A673 (cell line): ENCODE data around the gene BSN. TPM values are rescaled to one million over a fixed set of nuclear protein-coding genes. Genes with fewer than 3 reads are reported as not detected.

Experiments
- BruUV-seq: library from RNA; stranded (reverse); fragments of 400-500 nt; replicated peaks from 2 replicates; lab custom pipeline; 2021; lab: Mats Ljungman, UMichigan
- CTCF ChIA-PET: fragments of 300-600 bp; sonication (Branson Sonifier 250); formaldehyde crosslinking; loops from one replicate; lab custom pipeline; 2022; ENCODE audit warnings: antibody characterized with exemption; lab: Charles Lee
- POLR2A ChIA-PET: fragments of 300-600 bp; sonication (Branson Sonifier 250); formaldehyde crosslinking; loops from one replicate; lab custom pipeline; 2022; ENCODE audit warnings: antibody characterized with exemption; ENCODE audit not compliant: low non-redundant PET; lab: Charles Lee
- DNase-seq: peaks from one replicate; pipeline ENCODE4 v3.0.0-alpha.2; 2015; ENCODE audit warnings: low spot score
- H3K27ac ChIP-seq: fragments of 200-600 bp; sonication (generic); 2 replicates; pipeline ENCODE4 v1.5.1; 2016; ENCODE audit warnings: mixed run types, low read depth, mild to moderate bottlenecking, mixed read lengths, antibody characterized with exemption, low read length; ENCODE audit not compliant: poor library complexity, severe bottlenecking
- H3K27me3 ChIP-seq: fragments of 200-600 bp; sonication (generic); replicated peaks from 2 replicates; pipeline ENCODE4 v1.6.1; 2017; ENCODE audit warnings: mixed run types, low read depth, mild to moderate bottlenecking, mixed read lengths, antibody characterized with exemption, low read length; ENCODE audit not compliant: insufficient read depth, poor library complexity
- H3K36me3 ChIP-seq: fragments of 200-600 bp; sonication (generic); 2 replicates; pipeline ENCODE4 v1.6.1; 2016; ENCODE audit warnings: mixed run types, mild to moderate bottlenecking, mixed read lengths, antibody characterized with exemption, low read length; ENCODE audit not compliant: insufficient read depth, poor library complexity, severe bottlenecking
- H3K4me1 ChIP-seq: fragments of 200-600 bp; sonication (generic); 2 replicates; pipeline ENCODE4 v1.6.1; 2017; ENCODE audit warnings: mixed run types, mild to moderate bottlenecking, mixed read lengths, antibody characterized with exemption, low read length; ENCODE audit not compliant: insufficient read depth, poor library complexity, severe bottlenecking
- H3K4me3 ChIP-seq: fragments of 200-600 bp; sonication (generic); 2 replicates; pipeline ENCODE4 v1.5.1; 2016; ENCODE audit warnings: low read depth, mixed run types, mild to moderate bottlenecking, mixed read lengths, low read length; ENCODE audit not compliant: poor library complexity, severe bottlenecking
- H3K9me3 ChIP-seq: fragments of 200-600 bp; sonication (generic); 2 replicates; pipeline ENCODE4 v1.6.1; 2016; ENCODE audit warnings: mixed run types, low read depth, mild to moderate bottlenecking, mixed read lengths, antibody characterized with exemption, low read length; ENCODE audit not compliant: poor library complexity, severe bottlenecking
- EZH2 ChIP-seq: fragments of 200-600 bp; sonication (generic); IDR thresholded peaks from 2 replicates; pipeline ENCODE4 v1.6.1; 2017; ENCODE audit warnings: borderline replicate concordance, low read depth, mild to moderate bottlenecking, mixed read lengths, antibody characterized with exemption, low read length; ENCODE audit not compliant: poor library complexity, severe bottlenecking
- intact Hi-C: fragments of 100-400 bp; cut with micrococcal nuclease; formaldehyde crosslinking; loops from one replicate; pipeline ENCODE4 v1.10.0; 2022; ENCODE audit not compliant: unreplicated experiment
- total RNA-seq: library from RNA; stranded (reverse); gene quantifications from 2 replicates; pipeline ENCODE4 v1.2.3, GENCODE V29; 2021
- TF ChIP-seq, protein P1 (sequence below): fragments of 300-800, 200-600 bp; sonication (generic); conservative IDR thresholded peaks from 2 replicates; pipeline ENCODE4 v1.5.1; 2017; ENCODE audit warnings: low read depth, mild to moderate bottlenecking, antibody characterized with exemption, low read length, moderate library complexity, mixed read lengths

BSN gene
- total RNA-seq, 1 experiment from 2014 or later: 1.4 TPM

DNA sequence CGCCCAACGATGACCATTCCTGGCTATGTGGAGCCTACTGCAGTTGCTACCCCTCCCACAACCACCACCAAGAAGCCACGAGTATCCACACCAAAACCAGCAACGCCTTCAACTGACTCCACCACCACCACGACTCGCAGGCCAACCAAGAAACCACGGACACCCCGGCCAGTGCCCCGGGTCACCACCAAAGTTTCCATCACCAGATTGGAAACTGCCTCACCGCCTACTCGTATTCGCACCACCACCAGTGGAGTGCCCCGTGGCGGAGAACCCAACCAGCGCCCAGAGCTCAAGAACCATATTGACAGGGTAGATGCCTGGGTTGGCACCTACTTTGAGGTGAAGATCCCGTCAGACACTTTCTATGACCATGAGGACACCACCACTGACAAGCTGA is 22.6 kb upstream of the BSN start:
- TF ChIP-seq, protein P1, sequence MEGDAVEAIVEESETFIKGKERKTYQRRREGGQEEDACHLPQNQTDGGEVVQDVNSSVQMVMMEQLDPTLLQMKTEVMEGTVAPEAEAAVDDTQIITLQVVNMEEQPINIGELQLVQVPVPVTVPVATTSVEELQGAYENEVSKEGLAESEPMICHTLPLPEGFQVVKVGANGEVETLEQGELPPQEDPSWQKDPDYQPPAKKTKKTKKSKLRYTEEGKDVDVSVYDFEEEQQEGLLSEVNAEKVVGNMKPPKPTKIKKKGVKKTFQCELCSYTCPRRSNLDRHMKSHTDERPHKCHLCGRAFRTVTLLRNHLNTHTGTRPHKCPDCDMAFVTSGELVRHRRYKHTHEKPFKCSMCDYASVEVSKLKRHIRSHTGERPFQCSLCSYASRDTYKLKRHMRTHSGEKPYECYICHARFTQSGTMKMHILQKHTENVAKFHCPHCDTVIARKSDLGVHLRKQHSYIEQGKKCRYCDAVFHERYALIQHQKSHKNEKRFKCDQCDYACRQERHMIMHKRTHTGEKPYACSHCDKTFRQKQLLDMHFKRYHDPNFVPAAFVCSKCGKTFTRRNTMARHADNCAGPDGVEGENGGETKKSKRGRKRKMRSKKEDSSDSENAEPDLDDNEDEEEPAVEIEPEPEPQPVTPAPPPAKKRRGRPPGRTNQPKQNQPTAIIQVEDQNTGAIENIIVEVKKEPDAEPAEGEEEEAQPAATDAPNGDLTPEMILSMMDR: no peak
- H3K4me1 ChIP-seq: no peaks in the 10 kb centered on the region
- TSS peak; percentile 20 for BruUV-seq
- ChIA-PET POLR2A (no interaction called here), CTCF (no interaction called here)
- no peak overlapping the region for H3K4me3 ChIP-seq
- H3K27me3 ChIP-seq: no peaks in the 10 kb centered on the region
- intact Hi-C loops: no loop called here
- DNase-seq: no peak
- H3K9me3 ChIP-seq: no peaks in the 10 kb centered on the region
- no peaks in the 10 kb centered on the region for H3K36me3 ChIP-seq
- H3K27ac ChIP-seq: no peak overlapping the region

GRCh38 chr3:49533031-49533430 is 21.2 kb upstream of the BSN start:
- H3K27ac ChIP-seq: no peak overlapping the region
- no peaks in the 10 kb centered on the region for H3K9me3 ChIP-seq
- ChIA-PET CTCF (no interaction called here), POLR2A (no interaction called here)
- no peaks in the 10 kb centered on the region for H3K4me1 ChIP-seq
- H3K4me3 ChIP-seq: no peak overlapping the region
- no TSS peak for BruUV-seq
- no peak for DNase-seq
- no peaks in the 10 kb centered on the region for H3K27me3 ChIP-seq
- no peaks in the 10 kb centered on the region for H3K36me3 ChIP-seq
- intact Hi-C loops: no loop called here
- TF ChIP-seq, protein P1: no peak
- TF ChIP-seq EZH2: no peak

DNA sequence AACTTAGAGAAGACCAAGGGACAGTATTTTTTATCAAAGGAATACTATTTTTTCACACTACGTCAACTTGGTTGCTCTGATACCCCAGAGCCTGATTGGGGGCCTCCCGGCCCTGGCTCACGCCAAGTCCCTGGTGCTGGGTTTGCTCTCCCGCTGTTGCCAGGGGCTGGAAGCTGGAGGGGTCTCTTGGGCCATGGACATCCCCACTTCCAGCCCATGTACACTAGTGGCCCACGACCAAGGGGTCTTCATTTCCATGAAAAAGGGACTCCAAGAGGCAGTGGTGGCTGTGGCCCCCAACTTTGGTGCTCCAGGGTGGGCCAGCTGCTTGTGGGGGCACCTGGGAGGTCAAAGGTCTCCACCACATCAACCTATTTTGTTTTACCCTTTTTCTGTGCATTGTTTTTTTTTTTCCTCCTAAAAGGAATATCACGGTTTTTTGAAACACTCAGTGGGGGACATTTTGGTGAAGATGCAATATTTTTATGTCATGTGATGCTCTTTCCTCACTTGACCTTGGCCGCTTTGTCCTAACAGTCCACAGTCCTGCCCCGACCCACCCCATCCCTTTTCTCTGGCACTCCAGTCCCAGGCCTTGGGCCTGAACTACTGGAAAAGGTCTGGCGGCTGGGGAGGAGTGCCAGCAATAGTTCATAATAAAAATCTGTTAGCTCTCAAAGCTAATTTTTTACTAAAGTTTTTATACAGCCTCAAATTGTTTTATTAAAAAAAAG is 20.3 kb upstream of the BSN start:
- no peak for DNase-seq
- H3K4me3 ChIP-seq: no peak overlapping the region
- H3K4me1 ChIP-seq: no peaks in the 10 kb centered on the region
- H3K36me3 ChIP-seq: no peaks in the 10 kb centered on the region
- intact Hi-C loops: no loop called here
- ChIA-PET CTCF (no interaction called here), POLR2A (no interaction called here)
- no TSS peak for BruUV-seq
- no peaks in the 10 kb centered on the region for H3K27me3 ChIP-seq
- no peaks in the 10 kb centered on the region for H3K9me3 ChIP-seq
- TF ChIP-seq, protein P1: no peak
- TF ChIP-seq EZH2: no peak
- no peak overlapping the region for H3K27ac ChIP-seq
